PC-9 (cell line): ENCODE measurements around the gene GMCL2. TPM values are rescaled to one million over a fixed set of nuclear protein-coding genes. Genes with fewer than 3 reads are reported as not detected.

Experiments
- Bru-seq: library from RNA; stranded (reverse); fragments of 400-500 nt; gene quantifications from one replicate; lab custom pipeline; 2021; lab: Mats Ljungman, UMichigan
- BruChase-seq, 2 experiments: library from RNA; stranded (reverse); fragments of 400-500 nt; gene quantifications; one replicate each; lab custom pipeline; 2021; lab: Mats Ljungman, UMichigan
- BruUV-seq: library from RNA; stranded (reverse); fragments of 400-500 nt; replicated peaks from 2 replicates; lab custom pipeline; 2021; lab: Mats Ljungman, UMichigan
- CTCF ChIA-PET: fragments of 300-600 bp; sonication (Branson Sonifier 250); formaldehyde crosslinking; loops from one replicate; lab custom pipeline; 2022; ENCODE audit warnings: antibody characterized with exemption; lab: Charles Lee
- POLR2A ChIA-PET: fragments of 300-600 bp; sonication (Branson Sonifier 250); formaldehyde crosslinking; loops from one replicate; lab custom pipeline; 2022; ENCODE audit warnings: antibody characterized with exemption; ENCODE audit not compliant: unreplicated experiment; lab: Charles Lee
- DNase-seq, 2 experiments: peaks; one replicate each; pipeline versions ENCODE4 v3.0.0 to v3.0.0-alpha.2; 2015 to 2022; ENCODE audit warnings: mixed read lengths in 1 of 2
- H2AFZ ChIP-seq: fragments of 200-600 bp; sonication (generic); 2 replicates; pipeline ENCODE4 v1.8.1; 2017; ENCODE audit warnings: antibody characterized with exemption
- H3F3A ChIP-seq: fragments of 200-600 bp; sonication (generic); 2 replicates; pipeline ENCODE4 v1.8.1; 2017; ENCODE audit warnings: antibody characterized with exemption, mild to moderate bottlenecking, low read depth; ENCODE audit not compliant: insufficient read depth
- H3K27ac ChIP-seq: fragments of 200-600 bp; sonication (generic); 2 replicates; pipeline ENCODE4 v1.6.1; 2016; ENCODE audit warnings: mixed run types
- H3K27me3 ChIP-seq: fragments of 200-600 bp; sonication (generic); 2 replicates; pipeline ENCODE4 v1.6.1; 2016; ENCODE audit warnings: low read depth, mixed run types; ENCODE audit not compliant: insufficient read depth
- H3K36me3 ChIP-seq: fragments of 200-600 bp; sonication (generic); 2 replicates; pipeline ENCODE4 v1.6.1; 2016; ENCODE audit warnings: low read depth, mixed run types
- H3K4me1 ChIP-seq: fragments of 200-600 bp; sonication (generic); replicated peaks from 2 replicates; pipeline ENCODE4 v1.6.1; 2016; ENCODE audit warnings: mixed run types; ENCODE audit not compliant: insufficient read depth
- H3K4me2 ChIP-seq: fragments of 200-600 bp; sonication (generic); 2 replicates; pipeline ENCODE4 v1.6.1; 2017; ENCODE audit warnings: mixed run types
- H3K4me3 ChIP-seq: fragments of 200-600 bp; sonication (generic); 2 replicates; pipeline ENCODE4 v1.6.1; 2016; ENCODE audit warnings: mixed run types
- H3K79me2 ChIP-seq: fragments of 200-600 bp; sonication (generic); 2 replicates; pipeline ENCODE4 v1.6.1; 2017; ENCODE audit warnings: low read depth, mixed run types
- H3K9me2 ChIP-seq: fragments of 200-600 bp; sonication (generic); 2 replicates; pipeline ENCODE4 v1.8.1; 2017; ENCODE audit warnings: mild to moderate bottlenecking; ENCODE audit not compliant: insufficient read depth
- H3K9me3 ChIP-seq: fragments of 200-600 bp; sonication (generic); 2 replicates; pipeline ENCODE4 v1.8.1; 2016; ENCODE audit warnings: low read depth; ENCODE audit not compliant: insufficient read depth
- H4K20me1 ChIP-seq: fragments of 200-600 bp; sonication (generic); 2 replicates; pipeline ENCODE4 v1.8.1; 2017; ENCODE audit not compliant: insufficient read depth
- EZH2 ChIP-seq: fragments of 200-600 bp; sonication (generic); IDR thresholded peaks from 2 replicates; pipeline ENCODE4 v1.8.0; 2017; ENCODE audit warnings: antibody characterized with exemption, low read depth
- intact Hi-C: fragments of 100-400 bp; cut with micrococcal nuclease; formaldehyde crosslinking; loops from one replicate; pipeline ENCODE4 v1.10.0; 2022; ENCODE audit not compliant: unreplicated experiment
- long read RNA-seq: library from polyadenylated mRNA; stranded (forward); transcript quantifications from one replicate; pipeline ENCODE4 v2.0.0, GENCODE V29; 2022
- total RNA-seq: library from RNA; stranded (reverse); gene quantifications from 2 replicates; pipeline ENCODE4 v1.2.3, GENCODE V29; 2021
- TF ChIP-seq, protein P1 (sequence below): fragments of 200-600 bp; sonication (generic); conservative IDR thresholded peaks from 2 replicates; pipeline ENCODE4 v1.6.1; 2017; ENCODE audit warnings: mixed run types, antibody characterized with exemption, mild to moderate bottlenecking, moderate library complexity

The GMCL2 gene, protein sequence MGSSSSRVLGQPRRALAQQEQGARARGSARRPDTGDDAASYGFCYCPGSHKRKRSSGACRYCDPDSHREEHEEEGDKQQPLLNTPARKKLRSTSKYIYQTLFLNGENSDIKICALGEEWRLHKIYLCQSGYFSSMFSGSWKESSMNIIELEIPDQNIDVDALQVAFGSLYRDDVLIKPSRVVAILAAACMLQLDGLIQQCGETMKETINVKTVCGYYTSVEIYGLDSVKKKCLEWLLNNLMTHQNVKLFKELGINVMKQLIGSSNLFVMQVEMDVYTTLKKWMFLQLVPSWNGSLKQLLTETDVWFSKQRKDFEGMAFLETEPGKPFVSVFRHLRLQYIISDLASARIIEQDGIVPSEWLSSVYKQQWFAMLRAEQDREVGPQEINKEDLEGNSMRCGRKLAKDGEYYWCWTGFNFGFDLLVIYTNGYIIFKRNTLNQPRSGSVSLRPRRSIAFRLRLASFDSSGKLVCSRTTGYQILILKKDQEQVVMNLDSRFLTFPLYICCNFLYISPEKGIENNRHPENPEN
- total RNA-seq (not detected in 2 replicates), Bru-seq, nascent RNA (not detected), BruChase-seq, experiment 1, labeled RNA remaining after a 2-hour chase (not detected), BruChase-seq, experiment 2, labeled RNA remaining after a 6-hour chase (not detected)
- long read RNA-seq = 0 reads

DNA sequence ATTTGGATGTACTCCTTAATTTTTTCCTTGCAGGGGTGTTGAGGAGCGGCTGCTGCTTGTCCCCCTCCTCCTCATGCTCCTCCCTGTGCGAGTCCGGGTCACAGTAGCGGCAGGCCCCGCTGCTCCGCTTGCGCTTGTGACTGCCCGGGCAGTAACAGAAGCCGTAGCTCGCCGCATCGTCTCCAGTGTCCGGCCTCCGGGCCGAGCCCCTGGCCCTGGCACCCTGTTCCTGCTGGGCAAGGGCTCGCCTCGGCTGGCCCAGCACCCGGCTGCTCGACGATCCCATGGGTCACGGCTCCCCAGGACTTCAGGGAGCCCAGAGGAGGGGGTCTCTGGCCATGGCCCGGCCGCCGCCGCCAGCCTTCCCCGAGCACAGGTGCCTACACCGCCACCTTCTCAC lies at the start of gene GMCL2:
Gene GMCL2, minus strand, starts transcription at position 358 of the 400 bp plus-strand sequence. Its CDS starts 72 bp downstream, at position 286.
- TF ChIP-seq, protein P1, sequence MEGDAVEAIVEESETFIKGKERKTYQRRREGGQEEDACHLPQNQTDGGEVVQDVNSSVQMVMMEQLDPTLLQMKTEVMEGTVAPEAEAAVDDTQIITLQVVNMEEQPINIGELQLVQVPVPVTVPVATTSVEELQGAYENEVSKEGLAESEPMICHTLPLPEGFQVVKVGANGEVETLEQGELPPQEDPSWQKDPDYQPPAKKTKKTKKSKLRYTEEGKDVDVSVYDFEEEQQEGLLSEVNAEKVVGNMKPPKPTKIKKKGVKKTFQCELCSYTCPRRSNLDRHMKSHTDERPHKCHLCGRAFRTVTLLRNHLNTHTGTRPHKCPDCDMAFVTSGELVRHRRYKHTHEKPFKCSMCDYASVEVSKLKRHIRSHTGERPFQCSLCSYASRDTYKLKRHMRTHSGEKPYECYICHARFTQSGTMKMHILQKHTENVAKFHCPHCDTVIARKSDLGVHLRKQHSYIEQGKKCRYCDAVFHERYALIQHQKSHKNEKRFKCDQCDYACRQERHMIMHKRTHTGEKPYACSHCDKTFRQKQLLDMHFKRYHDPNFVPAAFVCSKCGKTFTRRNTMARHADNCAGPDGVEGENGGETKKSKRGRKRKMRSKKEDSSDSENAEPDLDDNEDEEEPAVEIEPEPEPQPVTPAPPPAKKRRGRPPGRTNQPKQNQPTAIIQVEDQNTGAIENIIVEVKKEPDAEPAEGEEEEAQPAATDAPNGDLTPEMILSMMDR = no peak
- TF ChIP-seq EZH2 = no peak
- Histone ChIP-seq H3K9me3 (no peaks in the 10 kb centered on the region), H3F3A (peaks cover 14% of the 10 kb centered on the region; the same call in 1 of the 2 replicates), H2AFZ (peak within 1 kb of the TSS; percentile 40), H3K27me3 (no peaks in the 10 kb centered on the region), H4K20me1 (no peaks in the 10 kb centered on the region), H3K36me3 (no peaks in the 10 kb centered on the region), H3K4me2 (peak within 1 kb of the TSS; percentile 48; the same call in 1 of the 2 replicates), H3K79me2 (no peaks in the 10 kb centered on the region), H3K4me3 (no peak within 1 kb of the TSS), H3K4me1 (peaks cover 25% of the 10 kb centered on the region), H3K27ac (no peak within 1 kb of the TSS), H3K9me2 (no peaks in the 10 kb centered on the region)
- BruUV-seq = no TSS peak
- CTCF ChIA-PET = no interaction called here
- POLR2A ChIA-PET = no interaction called here
- intact Hi-C loops = no loop called here
- no peak for DNase-seq

DNA sequence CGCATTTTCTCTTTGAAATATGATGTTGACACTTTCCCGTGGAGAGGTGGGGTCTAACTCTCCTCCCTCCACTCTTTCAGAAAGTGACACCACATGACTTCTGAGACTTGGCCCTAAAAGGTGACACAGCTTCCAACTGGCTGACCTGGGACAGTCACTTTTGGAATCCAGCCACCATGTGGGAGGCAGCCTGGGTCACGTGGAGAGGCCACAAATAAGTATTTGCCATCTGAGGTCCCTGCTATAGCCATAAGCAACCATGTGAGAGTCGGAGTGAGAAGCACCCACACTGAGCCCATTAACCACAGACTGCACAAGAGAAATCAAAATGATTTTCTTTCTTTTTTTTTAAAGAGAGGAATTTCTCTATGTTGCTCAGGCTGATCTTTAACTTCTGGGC lies 49.5 kb upstream of the GMCL2 start:
- H3K27me3 ChIP-seq = peaks cover 6% of the 10 kb centered on the region; the same call in 1 of the 2 replicates
- no peaks in the 10 kb centered on the region for H3K36me3 ChIP-seq
- no peak for DNase-seq
- no peak overlapping the region for H3K4me3 ChIP-seq
- no peaks in the 10 kb centered on the region for H3K9me2 ChIP-seq
- no peak overlapping the region for H2AFZ ChIP-seq
- POLR2A ChIA-PET = no interaction called here
- H3F3A ChIP-seq = peaks cover 19% of the 10 kb centered on the region
- no peak for TF ChIP-seq EZH2
- TF ChIP-seq, protein P1 = no peak
- no peaks in the 10 kb centered on the region for H4K20me1 ChIP-seq
- no peaks in the 10 kb centered on the region for H3K9me3 ChIP-seq
- no TSS peak for BruUV-seq
- CTCF ChIA-PET = interaction anchor here (0.6 kb wide), 1 partner anchor 15 kb away, joined by 3 read pairs; no protein-coding TSS in a partner anchor
- intact Hi-C loops = loop anchor here (10.0 kb wide), 2 partner anchors 388 to 1258 kb away; partner anchors contain the start of gene CLK4
- no peak overlapping the region for H3K4me2 ChIP-seq
- H3K4me1 ChIP-seq = peaks cover 7% of the 10 kb centered on the region; the same call in 1 of the 2 replicates
- H3K27ac ChIP-seq = no peak overlapping the region
- peaks cover 3% of the 10 kb centered on the region; the same call in 1 of the 2 replicates for H3K79me2 ChIP-seq

DNA sequence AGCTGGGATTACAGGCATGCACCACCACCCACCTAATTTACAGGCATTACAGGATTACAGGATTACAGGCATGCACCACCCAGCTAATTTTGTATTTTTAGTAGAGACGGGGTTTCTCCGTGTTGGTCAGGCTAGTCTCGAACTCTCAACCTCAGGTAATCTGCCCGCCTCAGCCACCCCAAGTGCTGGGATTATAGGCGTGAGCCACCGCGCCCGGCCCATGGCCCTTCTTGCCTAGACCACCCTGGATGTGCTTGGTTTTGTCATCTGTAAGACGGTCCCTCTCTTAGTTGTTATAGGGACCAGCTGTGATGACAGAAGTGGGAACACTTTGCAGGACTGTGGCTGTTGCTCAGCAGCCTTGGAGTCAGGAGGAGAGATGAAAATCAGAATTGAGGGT lies 49.0 kb upstream of the GMCL2 start:
- TF ChIP-seq, protein P1 = no peak
- no peak for TF ChIP-seq EZH2
- Histone ChIP-seq H3K27me3 (no peaks in the 10 kb centered on the region; the same call in 1 of the 2 replicates), H3K4me1 (peaks cover 9% of the 10 kb centered on the region), H3K4me3 (no peak overlapping the region), H2AFZ (no peak overlapping the region), H3F3A (peaks cover 19% of the 10 kb centered on the region), H3K79me2 (peaks cover 8% of the 10 kb centered on the region), H3K9me3 (no peaks in the 10 kb centered on the region), H3K27ac (no peak overlapping the region), H3K36me3 (no peaks in the 10 kb centered on the region), H4K20me1 (no peaks in the 10 kb centered on the region), H3K9me2 (no peaks in the 10 kb centered on the region), H3K4me2 (no peak overlapping the region)
- no TSS peak for BruUV-seq
- ChIA-PET POLR2A (no interaction called here), CTCF (no interaction called here)
- intact Hi-C loops = loop anchor here (10.0 kb wide), 2 partner anchors 389 to 1259 kb away; partner anchors contain the start of gene CLK4
- DNase-seq = peak in 1 of 2 experiments; percentile 11
